A549 (cell line): Measurements from ENCODE around the gene MBP. TPM values are rescaled to one million over a fixed set of nuclear protein-coding genes. Genes with fewer than 3 reads are reported as not detected.

Experiments
- ATAC-seq, 2 experiments: fragments of 200-7000 bp in 1 of 2; fragments of >200 bp in 1 of 2; cut with Nextera tagmentation in 1 of 2; cut with Tn5 transposase in 1 of 2; 3 replicates each; pipeline versions ENCODE4 v1.8.0 to v1.9.1; 2018 to 2020; ENCODE audit warnings: mild to moderate bottlenecking in 1 of 2, moderate library complexity in 1 of 2
- CTCF ChIA-PET: fragments of 300-600 bp; sonication (Branson Sonifier 250); formaldehyde crosslinking; extraction: SDS; loops from one replicate; lab custom pipeline; 2021; ENCODE audit warnings: antibody characterized with exemption, inconsistent platforms; lab: Yijun Ruan, JAX
- POLR2A ChIA-PET: fragments of 350-600 bp; formaldehyde crosslinking; extraction: SDS; loops from one replicate; lab custom pipeline; 2021; ENCODE audit warnings: antibody characterized with exemption, inconsistent platforms; lab: Yijun Ruan, JAX
- DNase-seq, 2 experiments: peaks; one replicate each; pipeline versions ENCODE4 v3.0.0 to v3.0.0-alpha.2; 2011 to 2016; ENCODE audit warnings: low read depth in 1 of 2, low spot score in 1 of 2
- FAIRE-seq: peaks from 2 replicates; lab custom pipeline; 2011; peaks lifted over from hg19 to GRCh38; lab: Jason Lieb, UNC
- H3K27ac ChIP-seq, 2 experiments: fragments of >200 bp; sonication (Bioruptor Twin); formaldehyde crosslinking; 3 replicates each; pipeline ENCODE4 v1.5.1; 2016 to 2017
- H3K4me1 ChIP-seq: fragments of >200 bp; sonication (Bioruptor Twin); formaldehyde crosslinking; 3 replicates; pipeline ENCODE4 v1.6.1; 2016
- H3K4me2 ChIP-seq: fragments of >200 bp; sonication (Bioruptor Twin); formaldehyde crosslinking; 3 replicates; pipeline ENCODE4 v1.6.1; 2016
- H3K4me3 ChIP-seq: fragments of >200 bp; sonication (Bioruptor Twin); formaldehyde crosslinking; 3 replicates; pipeline ENCODE4 v1.5.1; 2016
- H3K9me3 ChIP-seq: fragments of >200 bp; sonication (Bioruptor Twin); formaldehyde crosslinking; 3 replicates; pipeline ENCODE4 v1.6.1; 2016
- CHD2 ChIP-seq: fragments of 150-350 bp; IDR thresholded peaks from 2 replicates; pipeline ENCODE4 v1.6.1; 2014; ENCODE audit warnings: low read length; ENCODE audit not compliant: partially characterized antibody
- E2F6 ChIP-seq: IDR thresholded peaks from 2 replicates; pipeline ENCODE4 v1.6.1; 2012; ENCODE audit warnings: low read depth, borderline replicate concordance
- EHF ChIP-seq: fragments of 250-450 bp; sonication (Bioruptor Pico); IDR thresholded peaks from 2 replicates; pipeline ENCODE4 v1.5.0; 2020; ENCODE audit warnings: mild to moderate bottlenecking
- EHMT2 ChIP-seq: fragments of 200-600 bp; sonication (generic); IDR thresholded peaks from 2 replicates; pipeline ENCODE4 v1.6.1; 2016; ENCODE audit warnings: antibody characterized with exemption, low read depth, mild to moderate bottlenecking, moderate library complexity
- HMGXB4 ChIP-seq: fragments of 250-450 bp; sonication (Bioruptor Pico); IDR thresholded peaks from 2 replicates; pipeline ENCODE4 v1.5.0; 2021; ENCODE audit warnings: mild to moderate bottlenecking, moderate library complexity, borderline replicate concordance
- HOXB5 ChIP-seq: fragments of 250-450 bp; sonication (Bioruptor Pico); IDR thresholded peaks from 2 replicates; pipeline ENCODE4 v1.5.0; 2020; ENCODE audit warnings: mild to moderate bottlenecking, moderate library complexity
- JUN ChIP-seq, 2 experiments: fragments of >200 bp; sonication (Bioruptor Twin); formaldehyde crosslinking; IDR thresholded peaks; 2 replicates in 1 of 2; 3 replicates in 1 of 2; pipeline ENCODE4 v1.6.1; 2016 to 2017
- JUNB ChIP-seq: fragments of >200 bp; sonication (Bioruptor Twin); formaldehyde crosslinking; IDR thresholded peaks from 2 replicates; pipeline ENCODE4 v1.6.1; 2016
- NPAS2 ChIP-seq: fragments of 250-450 bp; sonication (Bioruptor Pico); IDR thresholded peaks from 2 replicates; pipeline ENCODE4 v1.8.0; 2022; ENCODE audit warnings: mild to moderate bottlenecking, moderate library complexity, borderline replicate concordance
- NR3C1 ChIP-seq: fragments of >200 bp; sonication (Bioruptor Twin); formaldehyde crosslinking; IDR thresholded peaks from 3 replicates; pipeline ENCODE4 v1.6.1; 2017
- PBX3 ChIP-seq: IDR thresholded peaks from 2 replicates; pipeline ENCODE4 v1.6.1; 2012
- POLR2A ChIP-seq: IDR thresholded peaks from 2 replicates; pipeline ENCODE4 v1.6.1; 2012; ENCODE audit warnings: mild to moderate bottlenecking, low read length
- POLR2AphosphoS2 ChIP-seq: conservative IDR thresholded peaks from 2 replicates; pipeline ENCODE4 v1.6.1; 2012; ENCODE audit warnings: low read length, improper control_type of control experiment, inconsistent platforms
- RAD21 ChIP-seq, 2 experiments: fragments of >200 bp in 1 of 2; sonication (Bioruptor Twin) in 1 of 2; formaldehyde crosslinking in 1 of 2; IDR thresholded peaks in 1 of 2; conservative IDR thresholded peaks in 1 of 2; 2 replicates in 1 of 2; 3 replicates in 1 of 2; pipeline ENCODE4 v1.6.1; 2012 to 2018; ENCODE audit warnings: inconsistent platforms in 1 of 2
- RARB ChIP-seq: fragments of 250-450 bp; sonication (Bioruptor Pico); IDR thresholded peaks from 2 replicates; pipeline ENCODE4 v1.8.0; 2021; ENCODE audit warnings: mild to moderate bottlenecking, moderate library complexity
- SMC3 ChIP-seq: fragments of >200 bp; sonication (Bioruptor Twin); formaldehyde crosslinking; IDR thresholded peaks from 3 replicates; pipeline ENCODE4 v1.6.1; 2018; ENCODE audit warnings: inconsistent platforms
- TP53 ChIP-seq: fragments of 250-450 bp; sonication (Bioruptor Pico); IDR thresholded peaks from 2 replicates; pipeline ENCODE4 v1.5.0; 2021; ENCODE audit warnings: mild to moderate bottlenecking, moderate library complexity
- USF2 ChIP-seq: fragments of 450-650 bp; IDR thresholded peaks from 2 replicates; pipeline ENCODE4 v1.6.1; 2014; ENCODE audit warnings: antibody characterized with exemption
- ZC3H11A ChIP-seq: fragments of 450-650 bp; IDR thresholded peaks from 2 replicates; pipeline ENCODE4 v1.6.1; 2014; ENCODE audit warnings: antibody characterized with exemption, mild to moderate bottlenecking
- ZFP36 ChIP-seq: fragments of 450-650 bp; IDR thresholded peaks from 2 replicates; pipeline ENCODE4 v1.6.1; 2014; ENCODE audit warnings: borderline replicate concordance; ENCODE audit not compliant: partially characterized antibody
- ZNF302 ChIP-seq: fragments of 250-450 bp; sonication (Bioruptor Pico); IDR thresholded peaks from 2 replicates; pipeline ENCODE4 v1.9.0; 2021; ENCODE audit warnings: inconsistent platforms, mild to moderate bottlenecking, moderate library complexity
- ZSCAN20 ChIP-seq: fragments of 250-450 bp; sonication (Bioruptor Pico); IDR thresholded peaks from 2 replicates; pipeline ENCODE4 v1.8.0; 2022; ENCODE audit warnings: mild to moderate bottlenecking, moderate library complexity
- WGBS: methylation state at CpG from one replicate; pipeline ENCODE4 v1.1.6; 2017; ENCODE audit errors: missing lambda C conversion rate; 5-methylcytosine and 5-hydroxymethylcytosine counted together
- polyA plus RNA-seq, 4 experiments: library from polyadenylated mRNA; depleted of rRNA in 3 of 4; stranded (reverse); fragments of >200 nt; fragmentation: RNase III in 1 of 4; extraction: RNeasy Plus Mini Kit Qiagen cat#74134 plus additional on column Dnase treatment in 1 of 4; gene quantifications; 2 replicates in 3 of 4; 3 replicates in 1 of 4; pipeline ENCODE4 v1.2.3, GENCODE V29; 2011 to 2017
- TF ChIP-seq, protein P1 (sequence below): fragments of 250-450 bp; sonication (Bioruptor Pico); IDR thresholded peaks from 2 replicates; pipeline ENCODE4 v1.5.0; 2020; ENCODE audit warnings: low read depth, mild to moderate bottlenecking, moderate library complexity
- TF ChIP-seq, protein P2 (sequence below): fragments of 200-600 bp; sonication (generic); IDR thresholded peaks from 2 replicates; pipeline ENCODE4 v1.6.1; 2016; ENCODE audit warnings: antibody characterized with exemption, mild to moderate bottlenecking, moderate library complexity

MBP gene
- polyA plus RNA-seq, 2 of the 4 experiments (the other 2 are of a cell fraction), result 8.6 to 33.1 TPM

DNA sequence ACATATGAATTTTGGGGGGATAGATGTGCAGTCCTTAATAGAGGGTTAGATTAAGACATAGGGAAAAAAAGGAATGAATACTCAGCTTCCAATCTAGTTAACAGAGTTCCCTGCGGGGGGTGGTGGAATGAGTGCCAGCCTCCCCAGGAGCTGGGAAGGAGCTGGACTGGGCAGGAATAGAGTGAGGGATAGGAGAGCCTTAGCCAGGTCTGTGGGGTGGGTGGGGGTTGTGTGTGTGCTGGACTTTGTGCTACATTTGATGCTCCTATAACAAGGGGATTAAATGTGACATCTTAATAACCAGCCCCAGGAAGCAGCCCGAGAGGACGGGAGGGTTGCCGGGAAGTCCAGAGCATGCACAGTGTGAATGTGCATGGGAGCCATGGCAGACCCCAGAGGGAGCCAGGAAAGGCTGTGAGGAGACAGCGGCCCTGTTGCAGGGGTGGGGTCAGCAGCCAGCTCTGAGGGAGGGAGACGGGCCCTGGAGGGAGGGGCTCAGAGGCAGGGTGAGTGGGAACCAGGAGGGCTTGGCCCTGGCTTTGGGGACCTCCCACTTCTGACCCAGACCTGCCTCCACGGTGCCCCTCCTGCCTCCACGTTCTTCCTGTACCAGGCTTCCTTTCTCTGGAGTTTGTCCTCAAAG is 3.6 kb upstream of the MBP start:
- WGBS, result 92% methylated on average over 4 of the region's 8 CpGs
- ChIA-PET POLR2A (no interaction called here), CTCF (interaction anchor here (1.0 kb wide), 1 partner anchor 56 kb away, joined by 3 read pairs; no protein-coding TSS in a partner anchor)
- no peak for ATAC-seq
- Histone ChIP-seq H3K4me3 (no peak overlapping the region), H3K4me2 (no peak overlapping the region), H3K27ac (no peak overlapping the region)
- no peak for DNase-seq
- TF ChIP-seq PBX3, result no peak
- TF ChIP-seq JUNB, result no peak
- no peak for TF ChIP-seq TP53
- TF ChIP-seq RAD21 (conservative IDR thresholded peaks at IDR 0.05 in 1 of 2, IDR thresholded peaks at IDR 0.05 in 1 of 2), result no peak
- TF ChIP-seq NPAS2 (CRISPR knock-in tag), result no peak
- TF ChIP-seq RARB (CRISPR knock-in tag), result no peak
- no peak for TF ChIP-seq ZNF302
- TF ChIP-seq POLR2AphosphoS2, result no peak
- no peak for TF ChIP-seq ZSCAN20 (CRISPR knock-in tag)
- no peak for TF ChIP-seq SMC3
- TF ChIP-seq, all 56 proteins: peak for 0
- Histone ChIP-seq H3K4me1 (no peaks in the 10 kb centered on the region; the same call in 2 of the 3 replicates), H3K9me3 (no peaks in the 10 kb centered on the region)
- no peak for FAIRE-seq

DNA sequence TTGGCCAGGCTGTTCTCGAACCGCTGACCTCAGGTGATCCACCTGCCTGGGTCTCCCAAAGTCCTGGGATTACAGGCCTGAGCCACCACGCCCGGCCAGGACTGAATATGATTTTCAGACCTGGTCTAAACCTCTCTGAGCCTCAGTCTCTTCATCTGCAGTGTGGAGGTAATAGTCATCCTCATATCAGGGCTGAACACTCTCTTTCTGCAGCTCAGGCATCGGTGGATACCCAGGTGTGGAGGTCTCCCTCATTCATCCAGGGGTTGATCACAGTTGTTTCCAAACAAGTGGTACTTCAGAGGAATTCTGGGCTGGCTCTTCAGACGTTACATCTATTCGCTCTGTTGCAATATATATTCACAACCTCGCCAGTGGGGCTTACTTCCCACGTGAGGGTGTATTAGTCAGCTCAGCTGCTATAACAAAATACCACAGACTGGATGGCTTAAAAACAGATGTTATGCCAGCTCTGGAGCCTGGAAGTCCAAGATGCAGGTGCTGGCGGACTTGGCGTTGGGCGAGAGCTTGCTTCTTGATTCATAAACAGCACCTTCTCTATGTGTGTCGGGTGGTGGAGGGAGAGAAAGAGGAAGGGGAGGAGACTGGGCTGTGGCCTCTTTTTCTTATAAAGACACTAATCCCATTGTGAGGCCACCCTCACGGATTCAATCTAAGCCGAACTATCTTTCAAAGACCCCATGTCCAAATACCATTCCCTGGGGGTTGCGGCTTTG is 2.9 kb upstream of the MBP start:
- DNase-seq (no peak), FAIRE-seq (no peak), ATAC-seq (no peak)
- 91% methylated on average over 12 of the region's 16 CpGs for WGBS
- Histone ChIP-seq H3K4me2 (no peak overlapping the region), H3K27ac (no peak overlapping the region), H3K4me1 (peaks cover 1% of the 10 kb centered on the region), H3K4me3 (no peak overlapping the region), H3K9me3 (no peaks in the 10 kb centered on the region)
- CTCF ChIA-PET, result interaction anchor here (1.0 to 1.3 kb wide), 3 partner anchors 18 to 515 kb away, joined by 3 read pairs; no protein-coding TSS in a partner anchor
- TF ChIP-seq, protein P1, sequence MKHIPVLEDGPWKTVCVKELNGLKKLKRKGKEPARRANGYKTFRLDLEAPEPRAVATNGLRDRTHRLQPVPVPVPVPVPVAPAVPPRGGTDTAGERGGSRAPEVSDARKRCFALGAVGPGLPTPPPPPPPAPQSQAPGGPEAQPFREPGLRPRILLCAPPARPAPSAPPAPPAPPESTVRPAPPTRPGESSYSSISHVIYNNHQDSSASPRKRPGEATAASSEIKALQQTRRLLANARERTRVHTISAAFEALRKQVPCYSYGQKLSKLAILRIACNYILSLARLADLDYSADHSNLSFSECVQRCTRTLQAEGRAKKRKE (CRISPR knock-in tag), result no peak
- no peak for TF ChIP-seq NR3C1
- no peak for TF ChIP-seq RARB (CRISPR knock-in tag)
- TF ChIP-seq JUN (IDR thresholded peaks at IDR 0.05), result no peak
- no peak for TF ChIP-seq CHD2
- no peak for TF ChIP-seq EHF (CRISPR knock-in tag)
- no peak for TF ChIP-seq SMC3
- TF ChIP-seq POLR2A, result no peak
- TF ChIP-seq, protein P2, sequence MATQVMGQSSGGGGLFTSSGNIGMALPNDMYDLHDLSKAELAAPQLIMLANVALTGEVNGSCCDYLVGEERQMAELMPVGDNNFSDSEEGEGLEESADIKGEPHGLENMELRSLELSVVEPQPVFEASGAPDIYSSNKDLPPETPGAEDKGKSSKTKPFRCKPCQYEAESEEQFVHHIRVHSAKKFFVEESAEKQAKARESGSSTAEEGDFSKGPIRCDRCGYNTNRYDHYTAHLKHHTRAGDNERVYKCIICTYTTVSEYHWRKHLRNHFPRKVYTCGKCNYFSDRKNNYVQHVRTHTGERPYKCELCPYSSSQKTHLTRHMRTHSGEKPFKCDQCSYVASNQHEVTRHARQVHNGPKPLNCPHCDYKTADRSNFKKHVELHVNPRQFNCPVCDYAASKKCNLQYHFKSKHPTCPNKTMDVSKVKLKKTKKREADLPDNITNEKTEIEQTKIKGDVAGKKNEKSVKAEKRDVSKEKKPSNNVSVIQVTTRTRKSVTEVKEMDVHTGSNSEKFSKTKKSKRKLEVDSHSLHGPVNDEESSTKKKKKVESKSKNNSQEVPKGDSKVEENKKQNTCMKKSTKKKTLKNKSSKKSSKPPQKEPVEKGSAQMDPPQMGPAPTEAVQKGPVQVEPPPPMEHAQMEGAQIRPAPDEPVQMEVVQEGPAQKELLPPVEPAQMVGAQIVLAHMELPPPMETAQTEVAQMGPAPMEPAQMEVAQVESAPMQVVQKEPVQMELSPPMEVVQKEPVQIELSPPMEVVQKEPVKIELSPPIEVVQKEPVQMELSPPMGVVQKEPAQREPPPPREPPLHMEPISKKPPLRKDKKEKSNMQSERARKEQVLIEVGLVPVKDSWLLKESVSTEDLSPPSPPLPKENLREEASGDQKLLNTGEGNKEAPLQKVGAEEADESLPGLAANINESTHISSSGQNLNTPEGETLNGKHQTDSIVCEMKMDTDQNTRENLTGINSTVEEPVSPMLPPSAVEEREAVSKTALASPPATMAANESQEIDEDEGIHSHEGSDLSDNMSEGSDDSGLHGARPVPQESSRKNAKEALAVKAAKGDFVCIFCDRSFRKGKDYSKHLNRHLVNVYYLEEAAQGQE, result no peak
- TF ChIP-seq ZSCAN20 (CRISPR knock-in tag), result no peak
- TF ChIP-seq E2F6, result no peak
- TF ChIP-seq USF2, result no peak
- no peak for TF ChIP-seq HOXB5
- TF ChIP-seq EHMT2, result no peak
- no peak for TF ChIP-seq HMGXB4
- no peak for TF ChIP-seq ZC3H11A
- TF ChIP-seq ZNF302, result no peak
- no peak for TF ChIP-seq JUNB
- TF ChIP-seq ZFP36, result no peak
- POLR2A ChIA-PET, result no interaction called here
